RWPE1 (cell line): ENCODE data around the gene SLC6A18.

Source experiments
- CTCF ChIA-PET: fragments of 350-600 bp; sonication (Branson Sonifier 250); formaldehyde crosslinking; extraction: SDS; loops from one replicate; lab custom pipeline; 2021; lab: Yijun Ruan, JAX
- POLR2A ChIA-PET: fragments of 400-600 bp; formaldehyde crosslinking; extraction: SDS; loops from one replicate; lab custom pipeline; 2020; ENCODE audit warnings: antibody characterized with exemption; ENCODE audit not compliant: low non-redundant PET; lab: Yijun Ruan, JAX
- DNase-seq: peaks from one replicate; pipeline ENCODE4 v3.0.0; 2012; ENCODE audit warnings: low spot score
- H3K27ac ChIP-seq: fragments of 450-650 bp; 2 replicates; pipeline ENCODE4 v1.5.1; 2017
- CTCF ChIP-seq: fragments of 450-650 bp; conservative IDR thresholded peaks from 2 replicates; pipeline ENCODE4 v1.5.1; 2017; ENCODE audit warnings: low read depth, mild to moderate bottlenecking

The SLC6A18 gene

GRCh38 chr5:1292846-1293415 lies 67.8 kb downstream of the SLC6A18 start:
- no peak for DNase-seq

GRCh38 chr5:1293416-1294205 lies 68.4 kb downstream of the SLC6A18 start:
- CTCF ChIA-PET, result interaction anchor here (0.8 kb wide), 1 partner anchor 352 kb away, joined by 4 read pairs; no protein-coding TSS in a partner anchor
- no peak for TF ChIP-seq CTCF
- DNase-seq, result no peak
- POLR2A ChIA-PET, result no interaction called here
- no peak overlapping the region for H3K27ac ChIP-seq

More at GRCh38 chr5:1292846-1293415, 67.8 kb downstream of the SLC6A18 start:
- ChIA-PET CTCF (interaction anchor here (0.8 kb wide), 1 partner anchor 352 kb away, joined by 4 read pairs; no protein-coding TSS in a partner anchor), POLR2A (no interaction called here)
- no peak for TF ChIP-seq CTCF
- H3K27ac ChIP-seq, result no peak overlapping the region

- ChIA-PET CTCF (no interaction called here), POLR2A (no interaction called here)
- no peak for TF ChIP-seq CTCF
- DNase-seq, result no peak
- no peak overlapping the region for H3K27ac ChIP-seq
These were observed 69.1 kb downstream of the SLC6A18 start for GRCh38 chr5:1294206-1294834.

- no peak within 1 kb of the TSS for H3K27ac ChIP-seq
- CTCF ChIA-PET, result no interaction called here
These were observed 69.9 kb downstream of the SLC6A18 start, which contains the start of gene TERT for GRCh38 chr5:1294835-1295649. TERT (minus strand) TSS chr5:1295068; CDS start chr5:1294989, 79 bp downstream.

GRCh38 chr5:1295650-1296037 lies 70.5 kb downstream of the SLC6A18 start:
- TF ChIP-seq CTCF, result no peak
- no peak overlapping the region for H3K27ac ChIP-seq
- CTCF ChIA-PET, result no interaction called here
- POLR2A ChIA-PET, result no interaction called here
- no peak for DNase-seq

More at GRCh38 chr5:1294835-1295649, 69.9 kb downstream of the SLC6A18 start, which contains the start of gene TERT:
- POLR2A ChIA-PET, result no interaction called here
- no peak for DNase-seq
- TF ChIP-seq CTCF, result no peak
